NCI-H226 (cell line): Measurements from ENCODE around the gene NFYC.
"Not testable (repeated sequence)": the region's sequence is repeated elsewhere in the genome, so short reads cannot be mapped to it uniquely, and the experiment has no call there.

Experiments used
- DNase-seq: peaks from one replicate; pipeline ENCODE4 v3.0.0-alpha.2; 2015

Gene NFYC

DNA sequence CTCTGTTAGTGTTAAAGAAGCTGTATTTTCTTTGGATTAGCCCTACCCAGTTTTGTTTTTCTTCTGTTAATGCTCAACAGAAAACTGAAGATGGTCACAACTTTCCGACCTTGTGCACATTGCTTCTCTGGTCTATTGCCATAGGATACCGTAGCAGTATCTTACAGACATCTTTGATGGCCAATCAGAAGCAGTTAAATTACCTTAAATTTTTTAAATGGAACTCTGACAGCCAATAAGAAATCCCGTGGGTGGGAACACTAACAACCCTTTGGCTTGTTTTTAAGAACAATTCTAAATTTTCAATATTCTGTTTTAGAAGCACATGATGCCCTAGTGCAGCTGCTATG lies 17.2 kb downstream of the NFYC start:
- DNase-seq = peak; percentile 82

DNA sequence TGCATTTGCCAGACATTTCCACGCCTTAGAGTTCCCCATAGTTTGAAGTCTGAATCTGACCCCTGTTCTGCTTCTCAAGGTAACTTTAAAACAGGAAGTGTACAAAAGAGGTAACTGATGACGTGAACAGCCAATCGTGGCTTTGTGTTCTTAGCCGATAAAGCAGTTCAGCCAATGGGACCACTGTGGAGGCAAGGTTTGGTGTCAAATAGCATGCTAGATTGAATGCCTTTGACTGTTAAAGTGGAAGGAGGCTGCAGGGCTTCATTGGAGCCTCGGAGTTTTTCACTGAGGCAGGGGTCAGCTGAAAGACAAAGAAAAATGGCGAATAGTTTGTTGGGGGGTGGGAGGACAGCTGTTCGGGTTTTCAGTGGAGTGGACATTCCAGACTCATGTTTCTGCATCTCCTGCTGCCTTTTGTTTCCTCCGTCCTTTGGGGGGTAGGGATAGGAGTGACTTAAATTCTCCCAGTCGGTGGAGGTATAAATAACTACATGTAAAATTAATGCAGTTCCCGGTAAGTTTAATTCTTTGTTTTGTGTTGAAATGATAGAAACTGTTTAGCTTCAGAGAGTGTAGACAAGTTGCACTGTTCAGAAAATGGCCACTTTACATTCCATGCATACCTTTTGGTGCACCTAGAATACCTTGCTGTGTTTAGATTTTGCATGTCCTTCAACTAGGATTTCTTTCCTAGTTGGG lies 17.7 kb downstream of the NFYC start:
- DNase-seq = peak; percentile 96

DNA sequence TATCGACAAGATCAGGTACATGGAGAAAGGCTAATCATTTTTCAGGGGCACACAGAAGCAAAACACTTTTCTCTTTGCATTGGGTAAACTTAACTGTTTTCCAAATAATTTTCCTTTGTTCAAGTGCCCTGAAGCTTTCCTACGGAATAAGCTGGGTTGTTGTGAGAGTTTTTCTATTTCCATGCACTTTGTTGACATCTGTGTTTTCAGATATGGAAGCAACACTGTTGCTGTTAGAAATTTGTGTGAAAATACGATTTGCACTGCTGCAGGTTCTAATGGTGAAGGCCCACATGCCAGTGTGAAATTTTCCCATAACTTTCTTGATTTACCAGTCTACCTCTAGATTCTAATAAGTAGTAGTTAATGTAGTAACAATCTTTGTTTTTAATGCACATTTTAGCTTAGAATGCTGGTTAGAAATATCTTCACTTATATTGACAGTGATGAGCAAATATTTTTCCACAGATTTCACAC lies 18.3 kb downstream of the NFYC start:
- DNase-seq = no peak

DNA sequence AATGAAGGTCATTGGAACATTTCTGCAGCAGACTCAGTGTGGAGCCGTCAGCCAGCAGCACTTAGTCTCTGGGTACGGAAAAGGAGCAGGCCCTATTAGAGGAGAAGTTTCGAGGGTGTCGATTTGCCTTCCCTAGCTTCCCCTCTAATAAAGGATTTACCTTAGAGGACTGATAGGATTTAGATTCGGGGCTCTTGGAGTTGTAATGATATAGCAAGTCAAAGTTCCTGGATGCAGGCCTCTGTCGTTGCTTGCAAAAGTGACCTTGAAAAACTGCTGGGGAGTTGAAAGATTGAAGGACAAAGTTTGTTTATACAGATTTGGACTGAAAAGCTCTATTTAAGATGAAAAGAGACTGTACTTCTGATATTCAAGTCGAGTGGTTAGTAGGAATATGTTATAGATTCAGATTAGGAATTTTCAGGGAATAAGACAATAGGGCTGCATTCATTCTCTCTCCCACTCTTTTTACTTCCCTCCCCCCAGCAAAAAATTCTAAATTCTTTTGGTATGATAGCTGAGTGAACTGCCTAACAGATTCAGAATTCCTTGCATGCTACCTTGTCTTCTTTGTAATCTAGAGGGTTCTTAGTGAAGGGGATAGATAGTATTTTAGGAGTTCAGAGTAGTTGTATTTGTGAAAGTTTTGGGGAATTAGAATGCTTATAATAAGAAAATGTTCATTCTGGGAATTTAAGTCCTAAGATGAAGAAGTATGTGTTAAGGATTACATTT lies 19.2 kb downstream of the NFYC start:
- no peak for DNase-seq

DNA sequence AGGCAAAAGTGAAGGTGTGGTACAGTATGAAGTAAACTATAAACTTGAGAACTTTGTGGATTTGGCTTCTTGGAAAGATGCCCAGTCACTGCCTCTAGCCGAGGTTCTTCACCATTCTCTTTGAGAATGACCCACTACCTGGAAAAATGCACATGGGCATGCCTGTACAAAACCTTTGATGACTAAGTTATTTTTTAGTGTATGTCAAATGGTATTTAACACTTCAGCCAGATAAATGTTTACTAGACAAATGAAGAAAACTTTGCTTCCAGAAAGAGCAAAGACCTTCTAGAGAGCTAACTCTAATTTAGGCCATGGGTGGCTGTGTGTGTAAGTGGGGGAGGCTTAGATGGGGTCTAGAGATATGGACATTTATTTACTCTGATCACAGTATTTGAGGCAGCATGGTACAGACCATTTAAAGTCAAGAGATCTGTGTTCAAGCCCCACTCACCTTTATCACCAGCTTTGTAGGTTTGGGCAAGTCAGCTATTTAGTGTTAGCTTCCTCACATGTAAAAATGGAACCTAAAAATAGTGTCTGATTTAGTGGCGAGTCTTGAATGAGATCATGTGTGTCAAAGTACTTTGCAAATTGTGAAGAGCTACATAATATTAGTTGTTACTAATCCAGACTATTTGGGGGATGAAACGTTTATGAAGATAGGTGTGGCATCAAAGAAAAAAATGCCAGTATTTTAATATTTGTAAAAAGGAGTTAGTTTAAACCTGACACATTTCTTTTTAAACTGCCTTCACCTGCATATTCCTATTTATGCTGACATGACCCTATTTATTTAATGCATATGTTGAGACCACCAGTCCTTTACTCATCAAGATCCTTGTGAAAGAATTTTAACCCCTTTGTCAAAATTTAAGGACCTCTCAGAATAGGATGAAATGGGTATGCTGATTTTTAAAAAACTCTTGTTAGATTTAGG lies 20.2 kb downstream of the NFYC start:
- peak; percentile 86 for DNase-seq

DNA sequence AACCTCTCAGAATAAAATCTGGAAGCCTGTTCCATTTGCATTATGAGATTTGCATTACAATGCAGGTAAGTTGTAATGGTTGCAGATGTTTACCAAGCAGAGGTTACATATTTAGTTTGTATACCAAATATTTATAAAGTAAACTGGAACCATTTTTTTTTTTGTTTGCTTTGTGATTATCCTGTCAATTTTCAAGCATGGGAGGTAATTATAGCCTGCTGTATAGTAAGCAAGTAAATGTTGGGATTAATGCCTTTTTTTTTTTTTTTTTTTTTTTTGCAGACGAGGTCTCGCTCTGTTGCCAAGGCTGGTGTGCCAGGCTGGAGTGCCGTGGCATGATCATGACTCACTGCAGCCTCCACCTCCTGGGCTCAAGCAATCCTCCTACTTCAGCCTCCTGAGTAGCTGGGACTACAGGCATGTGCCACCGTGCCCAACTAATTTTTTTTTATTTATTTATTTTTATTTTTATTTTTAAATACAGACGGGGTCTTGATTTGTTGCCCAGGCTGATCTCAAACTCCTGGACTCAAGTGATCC lies 21.0 kb downstream of the NFYC start:
- DNase-seq = no peak

DNA sequence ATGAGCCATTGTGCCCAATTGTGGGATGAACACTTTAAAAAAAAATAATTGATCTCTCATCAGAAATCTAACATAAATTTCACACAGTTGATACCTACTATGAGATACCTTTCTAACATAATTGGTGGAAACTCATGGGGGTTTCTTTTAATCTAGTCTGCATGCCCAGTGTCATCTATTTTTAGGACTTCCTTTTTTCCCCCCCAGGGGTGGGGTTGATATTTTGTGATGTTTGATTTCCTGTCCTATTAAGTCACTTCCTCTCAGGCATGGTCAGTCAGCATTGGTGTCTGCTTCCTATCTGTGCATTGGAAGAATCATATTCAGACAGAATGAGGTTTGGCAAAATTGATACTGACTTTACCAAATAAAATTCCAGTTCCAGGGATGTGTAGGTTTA lies 21.5 kb downstream of the NFYC start:
- no peak for DNase-seq

DNA sequence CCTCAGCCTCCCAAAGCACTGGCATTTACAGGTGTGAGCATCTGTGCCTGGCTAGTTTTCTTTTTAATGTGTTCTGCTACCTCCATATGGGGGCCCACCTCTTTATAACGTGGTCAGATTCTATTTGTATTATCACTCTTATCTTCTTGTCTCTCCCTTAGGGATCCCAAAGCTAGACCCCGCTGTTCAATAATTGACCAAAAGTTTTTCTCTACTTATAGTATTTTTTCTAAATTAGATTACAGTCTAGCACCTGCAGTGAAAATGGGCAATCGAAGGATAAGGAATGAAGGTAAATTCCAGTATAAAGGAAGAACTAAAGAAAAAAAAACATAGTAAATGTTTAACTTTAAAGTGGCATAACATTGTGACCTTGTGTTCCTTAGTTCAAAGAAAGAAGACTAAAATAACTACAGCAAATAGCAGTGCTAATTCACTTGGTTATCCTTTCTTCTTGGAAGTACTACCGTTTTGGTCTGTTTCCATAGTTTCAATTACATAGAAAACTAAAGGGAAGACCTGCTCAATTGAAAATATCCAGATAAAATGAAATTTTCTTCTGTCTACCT lies 24.1 kb downstream of the NFYC start:
- no peak for DNase-seq

DNA sequence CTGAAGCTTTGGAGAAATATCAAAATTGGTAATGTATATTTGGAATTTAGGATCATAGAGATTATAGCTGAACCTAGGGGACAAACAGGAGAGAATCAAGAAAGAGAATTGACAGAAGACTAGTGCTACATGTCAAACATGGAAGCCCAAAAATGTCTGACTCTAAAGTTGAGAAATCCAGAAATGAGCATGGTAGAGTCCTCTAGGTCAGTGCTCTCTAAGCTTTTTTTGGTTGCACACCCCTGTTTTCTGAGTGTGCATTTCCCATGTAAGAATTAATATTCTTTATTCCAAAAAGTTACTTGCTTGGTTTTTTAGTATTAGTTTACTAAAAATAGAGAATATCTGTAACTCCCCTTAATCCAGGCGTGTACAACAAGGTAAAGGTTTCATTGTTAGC lies 25.6 kb downstream of the NFYC start:
- no peak for DNase-seq

DNA sequence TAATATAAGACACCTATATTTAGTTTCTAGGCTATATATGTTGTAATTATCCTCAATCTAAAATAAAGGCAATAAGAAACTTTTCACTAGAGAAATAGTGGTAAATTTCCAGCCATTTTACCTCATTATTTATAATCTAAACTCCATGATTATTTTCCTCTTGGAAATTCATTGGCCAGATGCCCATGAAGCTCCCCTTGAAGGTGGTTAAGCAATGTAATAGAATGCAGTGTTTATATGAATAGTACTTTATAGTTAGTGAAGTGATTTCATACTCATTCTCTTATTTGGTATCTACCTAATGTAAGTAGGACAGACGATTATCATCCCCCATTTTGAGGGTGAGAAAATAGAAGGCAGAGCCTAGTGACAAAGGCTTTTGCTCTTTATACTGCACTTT lies 26.5 kb downstream of the NFYC start:
- peak; percentile 36 for DNase-seq

DNA sequence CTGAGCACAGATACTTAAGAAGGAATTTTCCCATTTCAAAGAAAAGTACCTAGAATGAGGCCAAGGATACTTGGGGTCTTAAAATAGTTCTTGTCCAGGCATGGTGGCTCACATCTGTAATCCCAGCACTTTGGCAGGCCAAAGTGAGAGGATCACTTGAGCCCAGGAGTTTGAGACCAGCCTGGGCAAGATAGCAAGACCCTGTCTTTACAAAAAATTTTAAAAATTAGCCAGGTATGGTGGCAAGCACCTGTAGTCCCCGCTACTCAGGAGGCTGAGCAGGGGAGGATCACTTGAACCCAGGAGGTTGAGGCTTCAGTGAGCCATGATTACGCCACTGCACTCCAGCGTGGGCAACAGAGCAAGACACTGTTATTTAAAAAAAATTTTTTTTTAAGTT lies 29.0 kb downstream of the NFYC start:
- no peak for DNase-seq

DNA sequence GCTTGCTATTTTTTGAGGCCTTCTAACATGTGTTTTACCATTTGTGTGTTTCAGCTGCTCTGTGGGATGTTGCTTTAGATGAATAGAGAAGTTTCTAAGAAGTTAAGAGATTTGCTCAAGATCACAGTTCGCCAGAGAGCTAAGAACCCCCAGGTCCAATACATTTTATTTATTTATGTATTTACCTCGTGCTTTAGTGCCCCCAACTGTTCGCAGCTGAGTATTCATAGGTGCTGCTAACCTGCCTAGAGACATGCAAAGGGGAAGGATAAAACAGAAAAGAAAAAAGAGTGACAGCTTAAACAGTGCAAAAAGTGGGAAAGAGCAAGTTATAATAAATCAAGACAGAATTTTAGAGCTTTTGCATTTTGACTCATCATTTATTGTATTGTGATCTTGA lies 31.1 kb downstream of the NFYC start:
- no peak for DNase-seq

DNA sequence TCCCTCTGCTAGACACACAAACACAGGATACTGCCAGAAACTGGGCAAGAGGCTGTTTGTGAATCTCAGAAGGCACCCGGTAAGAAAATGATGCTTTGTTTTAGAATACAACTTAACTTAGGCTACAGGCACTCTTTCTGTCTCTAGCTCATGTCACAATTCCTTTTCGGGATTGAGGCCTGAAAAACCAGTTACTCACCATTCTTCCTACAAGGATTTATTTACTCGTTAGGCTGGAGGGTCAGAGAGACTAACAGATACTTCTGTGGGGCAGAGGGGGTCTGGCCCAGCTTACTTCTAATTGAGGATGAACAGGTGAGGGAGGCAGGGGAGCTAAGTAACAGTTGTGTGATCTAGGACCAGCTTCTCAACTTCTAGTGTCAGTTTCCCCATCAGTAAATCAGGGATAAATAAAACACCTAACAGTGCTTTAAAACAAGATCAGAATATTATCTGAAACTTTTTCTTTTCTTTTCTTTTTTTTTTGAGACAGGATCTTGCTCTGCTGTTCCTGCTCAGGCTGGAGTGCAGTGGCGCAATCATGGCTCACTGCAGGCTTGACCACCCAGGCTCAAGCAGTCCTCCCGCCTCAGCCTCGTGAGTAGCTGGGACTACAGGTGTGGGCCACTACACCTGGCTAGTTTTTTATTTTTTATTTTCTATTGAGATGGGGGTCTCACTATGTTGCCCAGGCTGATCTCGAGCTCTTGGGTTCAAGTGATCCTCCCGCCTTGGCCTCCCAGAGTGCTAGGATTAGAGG lies 31.9 kb downstream of the NFYC start:
- DNase-seq = no peak

DNA sequence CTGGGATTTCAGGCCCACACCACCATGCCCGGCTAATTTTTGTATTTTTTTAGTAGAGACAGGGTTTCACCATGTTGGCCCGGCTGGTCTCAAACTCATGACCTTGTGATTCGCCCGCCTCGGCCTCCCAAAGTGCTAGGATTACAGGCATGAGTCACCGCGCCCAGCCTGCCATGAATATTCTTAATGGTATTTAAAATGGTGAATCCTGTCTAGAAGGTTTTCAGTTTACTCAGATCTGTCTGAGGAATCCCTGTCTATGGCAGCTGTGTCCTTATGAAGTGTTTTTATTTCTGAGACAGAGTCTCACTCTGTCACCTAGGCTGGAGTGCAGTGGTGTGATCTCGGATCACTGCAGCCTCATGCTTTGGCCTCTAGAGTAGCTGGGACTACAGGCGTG lies 36.2 kb downstream of the NFYC start:
- not testable (repeated sequence) for DNase-seq

DNA sequence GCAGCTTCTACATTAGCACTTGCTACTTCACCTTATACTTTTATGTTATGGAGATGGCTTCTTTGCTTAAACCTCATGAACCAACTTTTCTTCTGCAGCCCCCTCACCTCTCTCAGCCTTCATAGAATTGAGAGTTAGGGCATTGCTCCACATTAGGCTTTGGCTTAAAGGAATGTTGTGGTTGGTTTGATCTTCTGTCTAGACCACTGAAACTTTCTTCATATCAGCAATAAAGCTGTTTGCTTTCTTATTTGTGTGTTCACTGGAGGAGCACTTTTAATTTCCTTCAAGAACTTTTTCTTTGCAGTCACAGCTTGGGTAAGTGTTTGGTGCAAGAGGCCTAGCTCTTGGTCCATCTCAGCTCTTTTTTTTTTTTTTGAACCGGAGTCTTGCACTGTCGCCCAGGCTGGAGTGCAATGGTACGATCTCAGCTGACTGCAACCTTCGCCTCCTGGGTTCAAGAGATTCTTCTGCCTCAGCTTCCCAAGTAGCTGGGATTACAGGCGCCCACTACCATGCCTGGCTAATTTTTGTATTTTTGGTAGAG lies 37.9 kb downstream of the NFYC start:
- not testable (repeated sequence) for DNase-seq

DNA sequence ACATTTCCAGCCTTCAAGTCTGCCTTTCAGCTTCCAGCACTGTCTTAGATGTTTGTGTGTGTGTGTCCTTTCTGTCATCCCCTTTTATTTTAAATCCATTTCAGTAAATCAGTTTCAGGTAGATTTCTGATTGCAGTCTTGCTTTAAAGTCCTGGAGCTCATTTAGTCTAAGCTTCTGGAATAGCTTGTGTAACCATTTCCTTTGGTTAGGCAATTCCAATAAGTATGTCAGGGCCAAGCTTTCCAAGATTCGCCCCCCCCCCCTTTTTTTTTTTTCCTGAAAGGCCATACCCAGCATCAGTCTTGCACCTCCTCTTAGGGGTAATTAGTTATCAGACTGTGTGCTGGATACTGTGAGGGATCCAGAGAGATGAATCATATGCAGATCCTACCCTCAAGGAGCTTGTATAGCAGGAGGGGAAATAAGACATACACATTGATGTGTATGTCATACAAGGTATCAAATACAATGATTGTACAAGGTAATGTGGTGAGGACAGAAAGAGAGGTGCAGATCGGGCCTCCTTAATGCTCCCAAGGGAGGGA lies 41.3 kb downstream of the NFYC start:
- DNase-seq = no peak

DNA sequence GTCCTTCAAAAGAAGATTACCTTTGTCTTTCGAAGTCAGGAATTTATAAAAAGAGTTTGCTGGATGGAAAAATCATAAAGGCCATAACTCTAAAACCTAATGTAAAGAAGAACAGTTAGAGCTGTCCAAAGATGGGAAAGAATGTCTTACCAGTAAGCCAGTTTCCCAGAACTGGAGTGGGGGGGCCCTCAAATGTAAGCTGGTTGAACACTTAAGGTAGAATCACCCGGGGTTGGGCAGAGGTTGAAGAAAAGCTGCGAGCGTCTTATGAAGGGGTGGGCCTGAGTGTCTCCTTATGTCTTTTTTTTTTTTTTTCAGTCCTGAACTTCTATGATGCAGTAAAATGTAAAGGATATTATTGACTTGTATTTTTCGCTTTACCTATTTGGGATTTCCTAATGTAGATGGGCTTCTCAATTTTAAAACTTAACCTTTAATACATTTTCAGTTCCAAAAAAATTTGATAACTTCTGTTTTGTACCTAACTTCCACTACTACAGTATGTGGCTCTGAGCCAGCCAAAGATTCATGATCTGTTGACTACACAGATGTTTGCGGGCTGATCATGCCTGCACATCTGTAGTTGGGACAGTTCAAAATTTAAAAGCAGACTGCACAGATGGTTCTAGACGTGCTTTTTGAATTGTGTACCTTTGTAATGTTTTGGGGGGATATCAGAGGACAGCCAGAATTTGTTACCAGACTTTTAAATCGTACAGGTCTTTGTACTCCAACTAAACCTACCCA lies 43.6 kb downstream of the NFYC start:
- no peak for DNase-seq

DNA sequence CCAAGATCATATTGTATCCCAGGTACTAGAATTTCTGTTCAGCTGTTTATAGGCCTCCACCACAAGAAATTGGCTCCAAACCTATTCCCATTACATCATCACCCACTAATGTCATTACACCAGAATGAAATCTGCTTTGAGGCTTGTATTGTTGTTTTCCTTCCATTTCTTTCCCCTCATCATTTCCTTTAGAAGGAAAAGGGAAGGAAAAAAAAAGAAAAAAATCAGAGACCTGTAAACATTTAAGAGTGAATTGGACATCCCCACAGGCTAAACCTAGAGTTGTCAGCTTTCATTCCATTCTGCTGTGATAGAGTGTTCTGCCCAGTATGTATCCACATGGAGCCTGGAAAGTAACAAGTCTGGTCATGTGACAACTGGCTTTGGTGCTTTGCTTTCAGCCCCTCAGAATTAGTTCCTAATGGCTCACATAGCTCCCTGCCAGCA lies 44.6 kb downstream of the NFYC start:
- DNase-seq = peak; percentile 76

DNA sequence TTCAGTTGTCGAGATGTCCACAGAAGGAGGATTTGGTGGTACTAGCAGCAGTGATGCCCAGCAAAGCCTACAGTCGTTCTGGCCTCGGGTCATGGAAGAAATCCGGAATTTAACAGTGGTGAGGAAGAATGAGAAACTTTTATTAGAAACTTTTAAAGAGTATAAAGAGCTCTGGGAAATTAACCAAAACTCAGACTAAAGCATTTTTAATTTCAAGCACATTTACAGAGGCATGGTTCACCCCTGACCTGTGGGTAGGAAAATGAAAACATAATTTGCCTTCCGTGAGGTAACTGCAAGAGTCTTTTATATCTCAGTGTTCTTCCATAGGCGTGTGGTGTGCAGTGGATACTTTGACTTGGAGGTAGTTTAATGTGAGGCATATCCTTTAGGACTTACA lies 47.3 kb downstream of the NFYC start:
- no peak for DNase-seq

DNA sequence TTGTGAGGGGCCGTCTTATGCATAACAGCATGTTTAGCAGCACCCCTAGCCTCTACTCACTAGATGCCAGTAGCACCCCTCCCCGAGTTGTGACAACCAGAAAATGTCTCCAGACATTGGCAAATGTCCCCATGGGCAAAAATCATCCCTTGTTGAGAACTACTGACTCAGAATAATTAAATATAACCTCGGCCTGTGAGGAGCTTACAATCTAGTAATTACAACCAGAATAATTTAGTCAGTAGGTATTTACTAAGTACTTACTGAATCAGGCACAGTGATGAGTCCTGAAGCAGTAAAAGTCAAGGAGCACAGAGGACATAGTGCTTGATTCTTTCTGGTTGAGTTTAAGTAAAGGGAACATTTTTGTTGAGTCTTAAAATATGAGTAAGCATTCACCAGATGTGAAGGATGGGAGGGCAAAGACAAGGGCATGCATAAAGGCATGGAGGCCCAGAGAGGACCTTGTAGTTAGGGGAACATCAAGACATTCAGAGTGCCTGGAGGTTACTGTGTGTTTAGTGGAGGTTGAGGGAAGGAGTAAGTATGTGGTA lies 48.0 kb downstream of the NFYC start:
- no peak for DNase-seq
